Upper lobe of left lung (tissue), 4 donors: ENCODE data around the gene EML1.

Experiments used
- CTCF ChIP-seq, 6 experiments: fragments of 450-650 bp in 4 of 6; fragments of 200-600 bp in 2 of 6; sonication (generic) in 2 of 6; IDR thresholded peaks; one replicate each; pipeline ENCODE4 v1.5.1; 2016 to 2019; ENCODE audit warnings: antibody characterized with exemption in 6 of 6
- POLR2AphosphoS5 ChIP-seq, 2 donors: sonication (generic); formaldehyde crosslinking; IDR thresholded peaks; one replicate each; pipeline ENCODE4 v1.5.1; 2017; ENCODE audit warnings: antibody characterized with exemption in 2 of 2

- TF ChIP-seq POLR2AphosphoS5 (IDR thresholded peaks at IDR 0.05) (no peak), CTCF (IDR thresholded peaks at IDR 0.05) (no peak)
Measured at GRCh38 chr14:99885649-99885958, 92.4 kb downstream of the EML1 start.
